K562 (cell line): Measurements from ENCODE around the gene LMCD1. TPM values are rescaled to one million over a fixed set of nuclear protein-coding genes. Genes with fewer than 3 reads are reported as not detected.
A peak's percentile ranks its signal among the peaks of the same experiment; 100 is the strongest.

Experiments used
- CBFB ChIP-seq: sonication (generic); formaldehyde crosslinking; IDR thresholded peaks from 2 replicates; pipeline ENCODE4 v1.4.0; 2020; ENCODE audit warnings: mild to moderate bottlenecking, missing genetic modification reagents
- CBX1 ChIP-seq: sonication (generic); IDR thresholded peaks from 2 replicates; pipeline ENCODE4 v1.6.1; 2016; ENCODE audit warnings: antibody characterized with exemption, low read depth, mild to moderate bottlenecking
- CC2D1A ChIP-seq: fragments of 450-650 bp; IDR thresholded peaks from 2 replicates; pipeline ENCODE4 v1.6.1; 2017; ENCODE audit warnings: mild to moderate bottlenecking
- HDAC3 ChIP-seq: fragments of 450-650 bp; IDR thresholded peaks from 2 replicates; pipeline ENCODE4 v1.6.1; 2018; ENCODE audit warnings: borderline replicate concordance, mild to moderate bottlenecking, moderate library complexity; ENCODE audit not compliant: partially characterized antibody
- HMGN3 ChIP-seq: IDR thresholded peaks from 2 replicates; pipeline ENCODE4 v1.6.1; 2011; ENCODE audit warnings: borderline replicate concordance, low read depth, mild to moderate bottlenecking, mixed read lengths, low read length; ENCODE audit not compliant: insufficient read length; ENCODE audit errors: extremely low read depth
- IRF1 ChIP-seq: sonication (generic); formaldehyde crosslinking; IDR thresholded peaks from 2 replicates; pipeline ENCODE4 v1.8.0; 2022; ENCODE audit warnings: missing genetic modification reagents, mild to moderate bottlenecking, borderline replicate concordance
- MLX ChIP-seq, 2 experiments: fragments of 450-650 bp in 1 of 2; sonication (generic) in 1 of 2; formaldehyde crosslinking; conservative IDR thresholded peaks; 2 replicates each; pipeline versions ENCODE4 v1.4.0 to v1.8.1; 2020 to 2022; ENCODE audit warnings: mild to moderate bottlenecking in 1 of 2, missing genetic modification reagents in 1 of 2
- NBN ChIP-seq: fragments of 450-650 bp; IDR thresholded peaks from 2 replicates; pipeline ENCODE4 v1.6.1; 2016; ENCODE audit warnings: low read depth, mild to moderate bottlenecking
- NELFE ChIP-seq: IDR thresholded peaks from 2 replicates; pipeline ENCODE4 v1.6.1; 2011; ENCODE audit warnings: mild to moderate bottlenecking; ENCODE audit not compliant: insufficient read depth, insufficient read length
- PTTG1 ChIP-seq: fragments of 450-650 bp; IDR thresholded peaks from 2 replicates; pipeline ENCODE4 v1.6.1; 2016; ENCODE audit warnings: low read depth, mild to moderate bottlenecking, missing genetic modification characterization, missing compliant biosample characterization
- SMAD1 ChIP-seq: fragments of 150-350 bp; IDR thresholded peaks from 2 replicates; pipeline ENCODE4 v1.6.1; 2014; ENCODE audit warnings: low read length, low read depth; ENCODE audit not compliant: partially characterized antibody
- SREBF2 ChIP-seq: sonication (generic); formaldehyde crosslinking; IDR thresholded peaks from 2 replicates; pipeline ENCODE4 v1.4.0; 2020; ENCODE audit warnings: mild to moderate bottlenecking, missing genetic modification reagents
- TGIF2 ChIP-seq: sonication (generic); formaldehyde crosslinking; IDR thresholded peaks from 2 replicates; pipeline ENCODE4 v1.8.1; 2022; ENCODE audit warnings: mild to moderate bottlenecking, missing genetic modification reagents, moderate library complexity
- ZC3H8 ChIP-seq: fragments of 450-650 bp; IDR thresholded peaks from 2 replicates; pipeline ENCODE4 v1.6.1; 2017
- ZNF12 ChIP-seq: sonication (generic); formaldehyde crosslinking; IDR thresholded peaks from 2 replicates; pipeline ENCODE4 v1.4.0; 2020; ENCODE audit warnings: mild to moderate bottlenecking, missing genetic modification reagents
- polyA plus RNA-seq, 8 experiments: library from polyadenylated mRNA; depleted of rRNA in 4 of 8; stranded (reverse) in 5 of 8; unstranded in 3 of 8; fragments of >200 nt; fragmentation: Nextera tagmentation in 2 of 8; fragmentation: Illumina TruSeq in 1 of 8; extraction: Ambion mirVana in 2 of 8; extraction: Trizol in 1 of 8; gene quantifications; 2 replicates each; pipeline versions ENCODE4 v1.2.1 to v1.2.3, GENCODE V29; 2011 to 2014; ENCODE audit warnings: inconsistent platforms in 1 of 8, missing spikeins in 1 of 8
- total RNA-seq, 7 experiments: library from RNA; depleted of rRNA in 6 of 7; stranded (reverse); fragments of >200 nt in 6 of 7; fragmentation: Illumina TruSeq in 2 of 7; extraction: Trizol in 2 of 7; gene quantifications; 2 replicates each; pipeline versions ENCODE4 v1.2.1 to v1.2.3, GENCODE V29; 2011 to 2021; ENCODE audit warnings: low replicate concordance in 1 of 7
- TF ChIP-seq, protein P1 (sequence below): fragments of 250-450 bp; sonication (Bioruptor Pico); IDR thresholded peaks from 2 replicates; pipeline ENCODE4 v1.8.0; 2022; ENCODE audit warnings: moderate library complexity, mild to moderate bottlenecking, inconsistent platforms
- TF ChIP-seq, protein P2 (sequence below): sonication (generic); IDR thresholded peaks from 2 replicates; pipeline ENCODE4 v1.6.1; 2016
- TF ChIP-seq, protein P3 (sequence below): fragments of 250-450 bp; sonication (Bioruptor Pico); IDR thresholded peaks from 2 replicates; pipeline ENCODE4 v1.4.0; 2020

The LMCD1 gene
- total and polyA plus RNA-seq, 9 of the 15 experiments (the other 6 are each of a cell fraction or from before 2014, with no cell fraction given): 0.60 TPM; not detected in 8

DNA sequence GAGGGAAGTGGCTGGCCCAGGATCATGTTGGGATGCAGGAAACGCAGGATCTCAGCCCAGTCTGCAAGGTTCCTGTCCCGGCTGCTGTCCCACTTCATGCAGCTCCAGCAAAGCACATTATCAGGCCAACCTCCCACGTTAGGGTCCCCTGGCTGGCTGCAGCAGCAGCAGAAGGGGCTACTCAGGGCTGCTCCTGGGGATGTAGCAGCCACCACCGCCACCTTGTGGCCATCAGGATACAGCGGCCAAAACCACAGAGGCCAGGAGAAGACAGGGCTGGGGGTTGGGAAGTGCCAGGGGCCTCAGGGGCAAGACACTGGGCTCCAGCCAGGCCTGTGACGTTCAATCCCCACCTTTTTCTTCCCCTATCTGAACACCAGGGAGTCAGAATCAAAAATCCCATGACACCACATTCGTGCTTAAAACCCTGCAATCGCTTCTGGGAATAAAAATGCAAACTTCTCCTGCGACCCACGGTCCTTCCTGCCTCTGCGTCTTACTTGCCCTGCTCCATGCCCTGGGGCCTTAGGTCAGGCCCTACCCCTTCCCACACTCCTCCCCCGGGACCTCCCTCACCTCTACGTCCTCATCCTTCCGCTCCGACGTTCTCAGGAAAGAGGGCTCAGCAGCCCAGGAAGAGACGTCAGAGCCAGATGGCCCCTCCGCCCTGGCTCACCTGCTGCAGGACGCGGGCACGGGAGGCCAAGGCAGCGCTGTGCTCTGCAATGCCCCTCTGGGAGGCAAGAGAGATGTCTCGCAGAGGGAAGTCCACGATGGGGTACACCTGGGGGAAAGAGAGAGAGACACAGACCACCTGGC is 121.5 kb downstream of the LMCD1 start (continued):
- TF ChIP-seq ZNF12 (CRISPR knock-in tag) (no peak), PTTG1 (tag) (no peak), HMGN3 (no peak), CC2D1A (peak; percentile 63; the same call in 1 of the 2 replicates), MLX (CRISPR knock-in tag; conservative IDR thresholded peaks at IDR 0.05) (no peak), TGIF2 (CRISPR knock-in tag) (0 out of 2 replicates have a peak, but pooled peaks have one; percentile 27), ZC3H8 (no peak), SREBF2 (CRISPR knock-in tag) (no peak), SMAD1 (no peak), IRF1 (CRISPR knock-in tag) (no peak), CBX1 (no peak), CBFB (peak; percentile 77; the same call in 1 of the 2 replicates), NELFE (no peak), HDAC3 (no peak), NBN (no peak)
- TF ChIP-seq, protein P1, sequence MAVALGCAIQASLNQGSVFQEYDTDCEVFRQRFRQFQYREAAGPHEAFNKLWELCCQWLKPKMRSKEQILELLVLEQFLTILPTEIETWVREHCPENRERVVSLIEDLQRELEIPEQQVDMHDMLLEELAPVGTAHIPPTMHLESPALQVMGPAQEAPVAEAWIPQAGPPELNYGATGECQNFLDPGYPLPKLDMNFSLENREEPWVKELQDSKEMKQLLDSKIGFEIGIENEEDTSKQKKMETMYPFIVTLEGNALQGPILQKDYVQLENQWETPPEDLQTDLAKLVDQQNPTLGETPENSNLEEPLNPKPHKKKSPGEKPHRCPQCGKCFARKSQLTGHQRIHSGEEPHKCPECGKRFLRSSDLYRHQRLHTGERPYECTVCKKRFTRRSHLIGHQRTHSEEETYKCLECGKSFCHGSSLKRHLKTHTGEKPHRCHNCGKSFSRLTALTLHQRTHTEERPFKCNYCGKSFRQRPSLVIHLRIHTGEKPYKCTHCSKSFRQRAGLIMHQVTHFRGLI (CRISPR knock-in tag): no peak
- TF ChIP-seq, protein P2, sequence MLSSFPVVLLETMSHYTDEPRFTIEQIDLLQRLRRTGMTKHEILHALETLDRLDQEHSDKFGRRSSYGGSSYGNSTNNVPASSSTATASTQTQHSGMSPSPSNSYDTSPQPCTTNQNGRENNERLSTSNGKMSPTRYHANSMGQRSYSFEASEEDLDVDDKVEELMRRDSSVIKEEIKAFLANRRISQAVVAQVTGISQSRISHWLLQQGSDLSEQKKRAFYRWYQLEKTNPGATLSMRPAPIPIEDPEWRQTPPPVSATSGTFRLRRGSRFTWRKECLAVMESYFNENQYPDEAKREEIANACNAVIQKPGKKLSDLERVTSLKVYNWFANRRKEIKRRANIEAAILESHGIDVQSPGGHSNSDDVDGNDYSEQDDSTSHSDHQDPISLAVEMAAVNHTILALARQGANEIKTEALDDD: no peak
- TF ChIP-seq, protein P3, sequence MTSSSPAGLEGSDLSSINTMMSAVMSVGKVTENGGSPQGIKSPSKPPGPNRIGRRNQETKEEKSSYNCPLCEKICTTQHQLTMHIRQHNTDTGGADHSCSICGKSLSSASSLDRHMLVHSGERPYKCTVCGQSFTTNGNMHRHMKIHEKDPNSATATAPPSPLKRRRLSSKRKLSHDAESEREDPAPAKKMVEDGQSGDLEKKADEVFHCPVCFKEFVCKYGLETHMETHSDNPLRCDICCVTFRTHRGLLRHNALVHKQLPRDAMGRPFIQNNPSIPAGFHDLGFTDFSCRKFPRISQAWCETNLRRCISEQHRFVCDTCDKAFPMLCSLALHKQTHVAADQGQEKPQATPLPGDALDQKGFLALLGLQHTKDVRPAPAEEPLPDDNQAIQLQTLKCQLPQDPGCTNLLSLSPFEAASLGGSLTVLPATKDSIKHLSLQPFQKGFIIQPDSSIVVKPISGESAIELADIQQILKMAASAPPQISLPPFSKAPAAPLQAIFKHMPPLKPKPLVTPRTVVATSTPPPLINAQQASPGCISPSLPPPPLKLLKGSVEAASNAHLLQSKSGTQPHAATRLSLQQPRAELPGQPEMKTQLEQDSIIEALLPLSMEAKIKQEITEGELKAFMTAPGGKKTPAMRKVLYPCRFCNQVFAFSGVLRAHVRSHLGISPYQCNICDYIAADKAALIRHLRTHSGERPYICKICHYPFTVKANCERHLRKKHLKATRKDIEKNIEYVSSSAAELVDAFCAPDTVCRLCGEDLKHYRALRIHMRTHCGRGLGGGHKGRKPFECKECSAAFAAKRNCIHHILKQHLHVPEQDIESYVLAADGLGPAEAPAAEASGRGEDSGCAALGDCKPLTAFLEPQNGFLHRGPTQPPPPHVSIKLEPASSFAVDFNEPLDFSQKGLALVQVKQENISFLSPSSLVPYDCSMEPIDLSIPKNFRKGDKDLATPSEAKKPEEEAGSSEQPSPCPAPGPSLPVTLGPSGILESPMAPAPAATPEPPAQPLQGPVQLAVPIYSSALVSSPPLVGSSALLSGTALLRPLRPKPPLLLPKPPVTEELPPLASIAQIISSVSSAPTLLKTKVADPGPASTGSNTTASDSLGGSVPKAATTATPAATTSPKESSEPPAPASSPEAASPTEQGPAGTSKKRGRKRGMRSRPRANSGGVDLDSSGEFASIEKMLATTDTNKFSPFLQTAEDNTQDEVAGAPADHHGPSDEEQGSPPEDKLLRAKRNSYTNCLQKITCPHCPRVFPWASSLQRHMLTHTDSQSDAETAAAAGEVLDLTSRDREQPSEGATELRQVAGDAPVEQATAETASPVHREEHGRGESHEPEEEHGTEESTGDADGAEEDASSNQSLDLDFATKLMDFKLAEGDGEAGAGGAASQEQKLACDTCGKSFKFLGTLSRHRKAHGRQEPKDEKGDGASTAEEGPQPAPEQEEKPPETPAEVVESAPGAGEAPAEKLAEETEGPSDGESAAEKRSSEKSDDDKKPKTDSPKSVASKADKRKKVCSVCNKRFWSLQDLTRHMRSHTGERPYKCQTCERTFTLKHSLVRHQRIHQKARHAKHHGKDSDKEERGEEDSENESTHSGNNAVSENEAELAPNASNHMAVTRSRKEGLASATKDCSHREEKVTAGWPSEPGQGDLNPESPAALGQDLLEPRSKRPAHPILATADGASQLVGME (CRISPR knock-in tag): no peak
